HG03097 (cell line): ENCODE data around the gene POLE3.
"Not testable (repeated sequence)": the region's sequence is repeated elsewhere in the genome, so short reads cannot be mapped to it uniquely, and the experiment has no call there.

Source experiments
- ATAC-seq: cut with Tn5 transposase; IDR thresholded peaks from one replicate; pipeline ENCODE4 v1.9.1; 2021; ENCODE audit not compliant: unreplicated experiment, low FRiP score

POLE3 gene

DNA sequence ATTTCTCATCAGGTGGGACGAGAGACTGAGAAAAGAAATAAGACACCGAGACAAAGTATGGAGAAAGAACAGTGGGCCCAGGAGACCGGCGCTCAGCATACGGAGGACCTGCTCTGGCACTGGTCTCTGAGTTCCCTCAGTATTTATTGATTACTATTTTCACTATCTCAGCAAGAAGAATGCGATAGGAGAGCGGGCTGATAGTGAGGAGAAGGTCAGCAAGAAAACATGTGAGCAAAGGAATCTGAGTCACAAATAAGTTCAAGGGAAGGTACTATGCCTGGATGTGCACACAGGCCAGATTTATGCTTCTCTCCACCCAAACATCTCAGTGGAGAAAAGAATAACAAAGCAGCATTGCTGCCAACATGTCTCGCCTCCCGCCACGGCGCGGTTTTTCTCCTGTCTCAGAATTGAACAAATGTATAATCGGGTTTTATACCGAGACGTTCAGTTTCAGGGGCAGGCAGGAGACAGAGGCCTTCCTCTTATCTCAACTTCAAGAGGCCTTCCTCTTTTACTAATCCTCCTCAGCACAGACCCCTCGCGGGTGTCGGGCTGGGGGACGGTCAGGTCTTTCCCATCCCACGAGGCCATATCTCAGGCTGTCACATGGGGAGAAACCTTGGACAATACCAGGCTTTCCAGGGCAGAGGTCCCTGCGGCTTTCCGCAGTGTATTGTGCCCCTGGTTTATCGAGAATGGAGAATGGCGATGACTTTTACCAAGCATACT is 31.2 kb downstream of the POLE3 start:
- not testable (repeated sequence) for ATAC-seq

GRCh38 chr9:113376634-113377567 is 33.6 kb downstream of the POLE3 start, which contains the start of gene HDHD3:
Gene HDHD3 (minus strand): TSS chr9:113376986. CDS start chr9:113374354, 2,632 bp downstream.
- ATAC-seq = peak; percentile 73

DNA sequence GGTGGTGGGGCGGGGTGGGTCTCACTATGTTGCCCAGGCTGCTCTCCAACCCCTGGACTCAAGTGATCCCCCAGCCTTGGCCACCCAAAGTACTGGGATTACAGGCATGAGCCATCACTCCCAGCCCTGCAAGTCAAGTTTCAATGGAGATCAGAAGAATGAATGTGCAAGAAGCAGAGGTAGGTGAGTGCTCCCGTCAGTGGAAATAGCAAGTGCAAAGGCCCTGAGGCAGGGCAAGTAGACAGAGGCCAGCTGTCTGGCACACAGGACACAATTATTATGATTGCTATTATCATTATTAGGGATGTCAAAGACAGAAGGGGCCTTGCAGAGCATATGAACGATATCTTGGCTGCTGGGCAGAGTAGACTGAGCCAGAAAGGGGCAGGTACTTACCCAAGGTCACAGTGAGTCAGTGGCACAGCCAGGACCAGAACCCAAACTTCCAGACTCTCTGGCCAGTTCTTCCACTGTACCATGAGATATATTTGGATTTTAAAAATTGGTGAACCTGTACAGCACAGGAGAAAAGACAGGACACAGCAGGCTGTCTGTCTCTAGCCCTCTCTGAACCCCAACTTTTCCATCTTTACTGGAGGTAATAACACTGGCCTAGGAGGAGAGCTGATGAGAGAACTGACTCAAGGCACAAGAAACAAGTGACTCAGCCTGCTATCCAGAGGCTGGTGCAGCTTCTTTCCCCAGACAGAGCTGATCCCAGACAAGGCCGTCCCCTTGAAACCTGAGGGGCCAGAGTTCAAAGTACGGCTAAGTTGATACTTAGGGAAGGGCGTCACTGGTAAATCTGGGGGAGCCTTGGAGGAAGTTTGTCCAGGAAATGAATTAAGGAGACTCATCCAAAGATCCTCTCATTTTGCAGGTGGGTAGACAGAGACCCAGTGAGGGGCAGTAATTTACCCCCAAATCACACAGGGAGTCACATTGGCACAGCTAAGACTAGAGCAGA is 35.1 kb downstream of the POLE3 start:
- no peak for ATAC-seq

DNA sequence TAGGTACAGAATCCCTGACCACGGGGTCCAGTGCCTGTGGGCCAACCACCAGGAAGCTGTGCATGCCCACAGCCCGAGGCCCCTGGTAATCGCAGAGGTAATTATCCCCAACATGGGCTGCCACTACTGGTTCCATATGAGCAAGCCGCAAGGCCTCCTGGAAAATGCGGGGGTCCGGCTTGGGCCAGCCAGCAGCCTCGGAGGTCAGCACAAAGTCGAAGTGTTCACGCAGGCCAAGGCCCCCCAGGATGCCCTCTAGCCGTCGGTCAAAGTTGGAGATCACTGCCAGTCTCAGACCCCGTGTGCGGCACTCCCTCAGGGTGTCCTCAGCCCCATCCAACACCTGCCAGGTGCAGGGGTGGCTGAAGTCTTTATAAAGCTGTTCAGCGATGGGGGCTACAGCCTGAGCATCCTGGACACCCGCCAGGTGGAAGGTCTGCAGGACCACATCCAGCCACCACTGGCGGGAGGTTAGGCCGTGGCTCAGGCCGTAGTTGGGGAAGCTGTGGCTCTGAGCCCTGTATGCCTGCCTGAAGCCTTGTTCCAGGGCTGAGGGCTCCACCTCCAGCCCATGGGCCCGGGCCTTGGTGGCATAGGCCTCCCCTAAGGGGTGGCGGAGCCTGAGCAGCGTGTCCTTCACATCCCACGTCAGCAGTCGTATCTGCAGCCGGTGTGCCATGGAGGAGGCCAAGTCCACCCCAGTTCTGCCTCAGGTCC is 36.6 kb downstream of the POLE3 start:
- no peak for ATAC-seq

DNA sequence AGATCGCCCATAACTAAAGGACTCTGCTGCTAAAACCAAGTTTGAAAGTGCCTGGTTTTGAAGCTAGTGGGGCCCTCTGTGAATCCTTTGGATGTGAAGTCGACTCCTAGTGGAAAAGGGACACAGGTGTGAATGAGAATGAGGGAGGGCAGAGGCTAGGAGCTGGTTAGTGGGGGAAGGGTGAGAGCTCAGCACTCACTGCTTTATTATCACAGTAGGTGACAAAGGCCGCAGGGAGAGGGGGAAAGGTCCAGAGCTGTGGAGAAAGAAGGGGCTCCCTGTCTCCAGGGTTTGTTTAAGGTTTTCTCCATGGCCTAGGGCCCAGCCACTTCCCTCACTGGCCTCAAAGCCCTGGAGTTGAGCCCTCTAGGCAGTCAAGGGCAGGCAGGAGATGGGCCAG is 37.2 kb downstream of the POLE3 start:
- ATAC-seq = no peak

- ATAC-seq = no peak
These were observed 38.4 kb downstream of the POLE3 start for GRCh38 chr9:113372059-113372458.

DNA sequence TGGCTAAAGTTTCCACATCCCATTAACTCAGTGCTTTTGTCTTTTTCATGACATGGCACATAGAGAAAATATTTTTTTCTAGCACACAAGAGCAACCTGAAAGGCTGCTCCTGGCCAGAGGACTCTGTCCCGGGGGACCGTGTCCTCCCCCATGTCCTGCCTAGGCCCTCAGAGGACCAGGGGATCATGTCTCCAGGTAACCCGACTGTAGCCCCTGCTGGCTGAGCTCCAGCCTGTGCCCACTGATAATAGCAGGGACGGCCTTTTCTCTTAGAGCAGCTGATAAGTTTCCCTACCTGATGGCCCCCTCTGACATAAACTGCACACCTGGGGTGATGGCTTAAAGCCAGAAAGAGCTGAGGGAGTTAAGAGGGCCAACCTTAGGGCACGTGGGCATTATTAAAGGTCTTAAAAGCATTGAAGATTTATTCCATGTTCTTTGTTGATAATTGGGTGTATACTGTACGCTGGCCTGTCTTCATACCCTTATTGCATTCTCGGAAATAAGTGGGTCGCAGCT is 39.6 kb downstream of the POLE3 start:
- no peak for ATAC-seq

DNA sequence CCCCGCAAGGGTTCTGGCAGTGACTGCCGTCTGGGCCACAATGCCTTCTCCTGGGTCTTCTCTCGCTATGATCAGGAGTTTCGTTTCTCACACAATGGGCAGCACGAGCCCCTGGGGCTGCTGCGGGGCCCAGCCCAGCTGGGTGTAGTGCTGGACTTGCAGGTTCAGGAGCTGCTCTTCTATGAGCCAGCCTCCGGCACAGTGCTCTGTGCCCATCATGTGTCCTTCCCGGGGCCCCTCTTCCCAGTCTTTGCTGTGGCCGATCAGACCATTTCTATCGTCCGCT is 40.7 kb downstream of the POLE3 start:
- no peak for ATAC-seq

DNA sequence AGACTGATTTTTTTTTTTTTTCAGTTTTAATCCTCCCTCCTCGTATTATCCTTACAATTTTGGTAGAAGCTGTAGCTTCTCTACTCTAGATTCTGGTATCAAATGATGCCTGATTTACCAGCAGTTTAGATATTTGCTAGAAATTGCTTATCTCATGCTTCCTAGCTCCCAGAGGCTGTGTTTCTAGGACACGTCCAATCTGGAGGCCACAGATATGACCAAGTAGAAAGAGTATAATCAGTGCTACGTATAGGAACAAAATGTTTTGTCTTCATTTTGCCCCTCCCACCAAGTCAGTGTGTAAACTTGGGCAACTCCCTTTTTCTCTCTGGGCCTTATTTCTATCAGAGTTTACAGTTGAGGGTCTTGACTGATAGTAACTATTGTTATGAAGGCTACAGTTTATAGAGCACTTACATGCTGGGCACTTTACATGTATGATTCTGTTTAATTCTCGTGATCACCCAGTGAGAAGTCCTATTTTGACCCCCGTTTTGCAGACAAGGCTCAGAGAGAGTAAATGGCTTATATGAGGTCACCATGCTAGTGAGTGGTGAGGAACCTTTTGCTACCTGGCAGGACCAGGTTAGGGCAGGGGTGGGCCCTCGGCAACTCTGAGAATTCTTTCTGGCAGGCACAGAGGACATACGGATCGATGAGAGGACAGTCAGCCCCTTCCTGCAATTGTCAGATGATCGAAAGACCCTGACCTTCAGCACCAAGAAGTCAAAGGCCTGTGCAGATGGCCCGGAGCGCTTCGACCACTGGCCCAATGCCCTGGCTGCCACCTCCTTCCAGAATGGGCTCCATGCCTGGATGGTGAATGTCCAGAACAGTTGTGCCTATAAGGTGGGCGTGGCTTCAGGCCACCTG is 41.3 kb downstream of the POLE3 start:
- no peak for ATAC-seq

- no peak for ATAC-seq
These were observed 42.0 kb downstream of the POLE3 start for GRCh38 chr9:113368348-113368981.

DNA sequence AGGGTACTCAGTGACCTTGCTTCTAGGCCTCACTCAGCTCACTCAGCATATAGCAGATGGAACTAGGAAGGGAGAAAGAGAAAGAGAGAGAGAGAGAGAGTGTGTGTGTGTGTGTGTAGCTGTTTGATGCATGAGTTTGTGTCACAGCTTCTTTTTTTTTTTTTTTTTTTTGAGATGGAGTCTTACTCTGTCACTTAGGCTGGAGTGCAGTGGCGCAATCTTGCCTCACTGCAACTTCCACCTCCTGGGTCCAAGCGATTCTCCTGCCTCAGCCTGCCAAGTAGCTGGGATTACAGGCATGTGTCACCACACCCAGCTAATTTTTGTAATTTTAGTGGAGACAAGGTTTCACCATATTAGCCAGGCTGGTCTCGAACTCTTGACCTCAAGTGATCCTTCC is 44.8 kb downstream of the POLE3 start:
- not testable (repeated sequence) for ATAC-seq

- ATAC-seq = no peak
These were observed 45.5 kb downstream of the POLE3 start for GRCh38 chr9:113364951-113365350.

DNA sequence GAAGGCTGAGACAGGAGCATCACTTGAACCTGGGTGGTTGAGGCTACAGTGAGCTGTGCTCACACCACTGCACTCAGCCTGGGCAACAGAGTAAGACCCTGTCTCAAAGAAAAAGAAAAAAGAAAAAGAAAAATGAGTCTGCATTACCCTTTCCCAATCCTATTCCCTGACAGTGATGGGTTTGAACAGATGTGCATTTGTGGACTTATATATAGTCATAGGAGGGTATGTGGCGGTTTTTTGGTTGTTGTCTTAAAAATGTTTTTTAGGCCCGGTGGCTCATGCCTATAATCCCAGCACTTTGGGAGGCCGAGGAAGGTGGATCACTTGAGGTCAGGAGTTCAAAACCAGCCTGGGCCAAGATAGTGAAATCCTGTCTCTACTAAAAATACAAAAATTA is 47.1 kb downstream of the POLE3 start:
- no peak for ATAC-seq

GRCh38 chr9:113361304-113362018 is 49.0 kb downstream of the POLE3 start:
- ATAC-seq = no peak

- ATAC-seq = no peak
These were observed 50.1 kb downstream of the POLE3 start for GRCh38 chr9:113360242-113360842.

GRCh38 chr9:113359385-113359784 is 51.1 kb downstream of the POLE3 start:
- no peak for ATAC-seq
